GM23338 (cell line): ENCODE results near the gene DCP2. TPM values are rescaled to one million over a fixed set of nuclear protein-coding genes. Genes with fewer than 3 reads are reported as not detected.

Experiments
- ATAC-seq: fragments of 200-7000 bp; cut with Tn5 transposase; 3 replicates; pipeline ENCODE4 v1.9.1; 2020
- DNase-seq: peaks from one replicate; pipeline ENCODE4 v3.0.0-alpha.2; 2015; ENCODE audit warnings: low spot score
- H2AFZ ChIP-seq: fragments of 200-600 bp; sonication (generic); 2 replicates; pipeline ENCODE4 v1.8.0; 2016; ENCODE audit warnings: antibody characterized with exemption, mild to moderate bottlenecking, moderate library complexity
- H3F3A ChIP-seq: fragments of 200-600 bp; sonication (generic); replicated peaks from 2 replicates; pipeline ENCODE4 v1.8.0; 2017; ENCODE audit warnings: antibody characterized with exemption, mixed run types, low read depth
- H3K27ac ChIP-seq: fragments of 200-600 bp; sonication (generic); 2 replicates; pipeline ENCODE4 v1.6.1; 2016; ENCODE audit warnings: low read depth
- H3K27me3 ChIP-seq: fragments of 200-600 bp; sonication (generic); 2 replicates; pipeline ENCODE4 v1.8.0; 2016; ENCODE audit warnings: mild to moderate bottlenecking, mixed run types, moderate library complexity; ENCODE audit not compliant: insufficient read depth
- H3K36me3 ChIP-seq: fragments of 200-600 bp; sonication (generic); 2 replicates; pipeline ENCODE4 v1.8.0; 2016; ENCODE audit warnings: mild to moderate bottlenecking; ENCODE audit not compliant: insufficient read depth
- H3K4me1 ChIP-seq: fragments of 200-600 bp; sonication (generic); 2 replicates; pipeline ENCODE4 v1.8.0; 2016; ENCODE audit warnings: mild to moderate bottlenecking, moderate library complexity; ENCODE audit not compliant: insufficient read depth
- H3K4me2 ChIP-seq: fragments of 200-600 bp; sonication (generic); 2 replicates; pipeline ENCODE4 v1.7.1; 2017; ENCODE audit warnings: mixed run types
- H3K4me3 ChIP-seq: fragments of 200-600 bp; sonication (generic); 2 replicates; pipeline ENCODE4 v1.6.1; 2016; ENCODE audit warnings: mixed run types
- H3K79me2 ChIP-seq: fragments of 200-600 bp; sonication (generic); replicated peaks from 2 replicates; pipeline ENCODE4 v1.8.0; 2017; ENCODE audit warnings: mild to moderate bottlenecking; ENCODE audit not compliant: insufficient read depth
- H3K9me2 ChIP-seq: fragments of 200-600 bp; sonication (generic); 2 replicates; pipeline ENCODE4 v1.8.0; 2017; ENCODE audit not compliant: insufficient read depth
- H4K20me1 ChIP-seq: fragments of 200-600 bp; sonication (generic); replicated peaks from 2 replicates; pipeline ENCODE4 v1.8.0; 2017; ENCODE audit warnings: mild to moderate bottlenecking; ENCODE audit not compliant: insufficient read depth
- H3K27ac Mint-ChIP-seq: 2 replicates; pipeline ENCODE4 v1.8.0; 2020; ENCODE audit warnings: inconsistent platforms, mild to moderate bottlenecking, moderate library complexity, mixed read lengths
- H3K27me3 Mint-ChIP-seq: 3 replicates; pipeline ENCODE4 v1.8.0; 2022; ENCODE audit warnings: low read depth, mild to moderate bottlenecking, moderate library complexity, mixed read lengths, inconsistent platforms; ENCODE audit not compliant: insufficient read depth, poor library complexity
- H3K36me3 Mint-ChIP-seq: 3 replicates; pipeline ENCODE4 v1.8.0; 2021; ENCODE audit warnings: low read depth, mild to moderate bottlenecking, inconsistent platforms, moderate library complexity, mixed read lengths
- H3K4me1 Mint-ChIP-seq: 3 replicates; pipeline ENCODE4 v1.8.0; 2020; ENCODE audit warnings: mild to moderate bottlenecking, inconsistent platforms, mixed read lengths
- H3K4me3 Mint-ChIP-seq: 3 replicates; pipeline ENCODE4 v1.8.0; 2021; ENCODE audit warnings: moderate library complexity, mild to moderate bottlenecking, inconsistent platforms, mixed read lengths
- H3K9me3 Mint-ChIP-seq: 3 replicates; pipeline ENCODE4 v1.8.0; 2020; ENCODE audit warnings: moderate library complexity, mild to moderate bottlenecking, inconsistent platforms, mixed read lengths
- EZH2 ChIP-seq: fragments of 200-600 bp; sonication (generic); IDR thresholded peaks from one replicate; pipeline ENCODE4 v1.8.0; 2017; ENCODE audit warnings: antibody characterized with exemption, mild to moderate bottlenecking, low read depth; ENCODE audit not compliant: unreplicated experiment
- JUNB ChIP-seq: IDR thresholded peaks from one replicate; pipeline ENCODE4 v1.6.1; 2016; ENCODE audit warnings: antibody characterized with exemption; ENCODE audit not compliant: unreplicated experiment
- NANOG ChIP-seq: IDR thresholded peaks from 2 replicates; pipeline ENCODE4 v1.6.1; 2016; ENCODE audit warnings: antibody characterized with exemption, borderline replicate concordance
- POLR2AphosphoS5 ChIP-seq: IDR thresholded peaks from 2 replicates; pipeline ENCODE4 v1.6.1; 2016; ENCODE audit warnings: antibody characterized with exemption, low read depth
- STAT1 ChIP-seq: IDR thresholded peaks from one replicate; pipeline ENCODE4 v1.6.1; 2016; ENCODE audit warnings: antibody characterized with exemption; ENCODE audit not compliant: unreplicated experiment
- ZNF114 ChIP-seq: fragments of 250-450 bp; sonication (Bioruptor Pico); IDR thresholded peaks from 2 replicates; pipeline ENCODE4 v1.5.0; 2020; ENCODE audit warnings: mild to moderate bottlenecking, moderate library complexity
- polyA plus RNA-seq: library from polyadenylated mRNA; unstranded; fragments of >200 nt; fragmentation: Nextera tagmentation; extraction: Ambion mirVana; gene quantifications from 2 replicates; pipeline ENCODE4 v1.2.1, GENCODE V29; 2016
- total RNA-seq: library from RNA; depleted of rRNA; stranded (reverse); fragments of >200 nt; shearing (Covaris generic); gene quantifications from 2 replicates; pipeline ENCODE4 v1.2.3, GENCODE V29; 2014
- TF ChIP-seq, protein P1 (sequence below): IDR thresholded peaks from one replicate; pipeline ENCODE4 v1.6.1; 2018; ENCODE audit warnings: antibody characterized with exemption; ENCODE audit not compliant: unreplicated experiment
- TF ChIP-seq, protein P2 (sequence below): fragments of 250-450 bp; sonication (Bioruptor Pico); IDR thresholded peaks from 2 replicates; pipeline ENCODE4 v1.5.0; 2020; ENCODE audit warnings: mild to moderate bottlenecking, moderate library complexity
- TF ChIP-seq, protein P3 (sequence below), 2 experiments: fragments of 200-600 bp in 1 of 2; sonication (generic) in 1 of 2; conservative IDR thresholded peaks; 2 replicates each; pipeline versions ENCODE4 v1.5.1 to v1.6.1; 2016 to 2017; ENCODE audit warnings: antibody characterized with exemption in 2 of 2, low read depth in 2 of 2, mild to moderate bottlenecking in 2 of 2, moderate library complexity in 1 of 2

Gene DCP2
- total and polyA plus RNA-seq, 2 experiments from 2014 or later = 96.6 to 165 TPM

DNA sequence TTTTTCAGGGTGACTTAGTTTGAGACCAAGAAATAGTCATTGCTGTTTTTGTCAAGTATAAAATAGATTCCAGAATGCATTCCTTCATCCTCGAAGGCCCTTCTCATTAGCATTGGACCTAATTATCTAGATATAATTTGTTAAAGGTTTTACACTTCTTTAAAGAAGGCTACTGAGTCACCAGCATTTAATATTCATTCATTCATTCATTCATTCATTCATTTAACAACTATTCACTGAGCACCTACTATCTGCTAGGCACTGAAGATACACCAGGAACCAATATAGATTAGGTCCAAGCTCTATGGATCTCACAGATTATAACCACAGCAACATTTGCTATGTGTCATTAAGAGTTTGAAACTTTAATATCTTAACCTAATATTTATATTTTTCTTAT is 43.5 kb upstream of the DCP2 start:
- no peak overlapping the region for H3K4me3 ChIP-seq
- Mint-ChIP-seq H3K9me3 (no peaks in the 10 kb centered on the region), H3K4me1 (peaks cover 2% of the 10 kb centered on the region; the same call in 1 of the 3 replicates), H3K4me3 (no peak overlapping the region), H3K27ac (no peak overlapping the region), H3K36me3 (no peaks in the 10 kb centered on the region), H3K27me3 (no peaks in the 10 kb centered on the region)
- no peak overlapping the region for H3K27ac ChIP-seq
- no peak overlapping the region for H3K4me2 ChIP-seq
- H3F3A ChIP-seq = no peaks in the 10 kb centered on the region
- H4K20me1 ChIP-seq = no peaks in the 10 kb centered on the region
- no peaks in the 10 kb centered on the region for H3K79me2 ChIP-seq
- DNase-seq = no peak
- no peaks in the 10 kb centered on the region for H3K27me3 ChIP-seq
- H2AFZ ChIP-seq = no peak overlapping the region
- TF ChIP-seq JUNB = no peak
- no peak for ATAC-seq
- H3K36me3 ChIP-seq = no peaks in the 10 kb centered on the region
- no peaks in the 10 kb centered on the region for H3K4me1 ChIP-seq
- H3K9me2 ChIP-seq = no peaks in the 10 kb centered on the region

DNA sequence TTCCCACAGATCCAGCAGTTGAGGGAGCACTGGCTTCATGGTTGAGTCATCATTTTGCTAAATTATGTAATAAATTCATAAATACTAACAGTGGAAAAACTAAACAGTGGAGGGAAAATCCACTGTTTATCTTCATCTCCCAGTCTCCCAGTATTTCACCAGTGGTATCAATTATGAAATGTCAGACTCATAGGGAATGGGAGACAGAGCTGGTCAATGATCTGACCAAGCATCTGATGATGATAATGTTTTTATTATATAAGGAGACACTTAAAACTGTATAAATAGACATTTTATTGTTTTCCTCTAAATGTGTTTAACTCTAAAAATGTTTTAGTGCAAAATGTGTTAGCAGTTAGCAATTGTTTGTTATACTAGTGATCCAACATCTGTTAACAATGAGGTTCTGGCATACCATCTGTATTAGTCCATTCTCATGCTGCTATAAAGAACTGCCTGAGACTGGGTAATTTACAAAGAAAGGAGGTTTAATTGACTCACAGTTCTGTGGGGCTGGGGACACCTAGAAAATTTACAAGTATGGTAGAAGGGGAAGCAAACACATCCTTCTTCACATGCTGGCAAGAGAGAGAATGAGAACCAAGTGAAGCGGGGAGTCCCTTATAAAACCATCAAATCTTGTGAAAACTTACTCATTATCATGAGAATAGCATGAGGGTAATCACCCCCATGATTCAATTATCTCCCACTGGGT is 42.8 kb upstream of the DCP2 start:
- H3K4me1 Mint-ChIP-seq = peaks cover 2% of the 10 kb centered on the region; the same call in 1 of the 3 replicates
- TF ChIP-seq, protein P1, sequence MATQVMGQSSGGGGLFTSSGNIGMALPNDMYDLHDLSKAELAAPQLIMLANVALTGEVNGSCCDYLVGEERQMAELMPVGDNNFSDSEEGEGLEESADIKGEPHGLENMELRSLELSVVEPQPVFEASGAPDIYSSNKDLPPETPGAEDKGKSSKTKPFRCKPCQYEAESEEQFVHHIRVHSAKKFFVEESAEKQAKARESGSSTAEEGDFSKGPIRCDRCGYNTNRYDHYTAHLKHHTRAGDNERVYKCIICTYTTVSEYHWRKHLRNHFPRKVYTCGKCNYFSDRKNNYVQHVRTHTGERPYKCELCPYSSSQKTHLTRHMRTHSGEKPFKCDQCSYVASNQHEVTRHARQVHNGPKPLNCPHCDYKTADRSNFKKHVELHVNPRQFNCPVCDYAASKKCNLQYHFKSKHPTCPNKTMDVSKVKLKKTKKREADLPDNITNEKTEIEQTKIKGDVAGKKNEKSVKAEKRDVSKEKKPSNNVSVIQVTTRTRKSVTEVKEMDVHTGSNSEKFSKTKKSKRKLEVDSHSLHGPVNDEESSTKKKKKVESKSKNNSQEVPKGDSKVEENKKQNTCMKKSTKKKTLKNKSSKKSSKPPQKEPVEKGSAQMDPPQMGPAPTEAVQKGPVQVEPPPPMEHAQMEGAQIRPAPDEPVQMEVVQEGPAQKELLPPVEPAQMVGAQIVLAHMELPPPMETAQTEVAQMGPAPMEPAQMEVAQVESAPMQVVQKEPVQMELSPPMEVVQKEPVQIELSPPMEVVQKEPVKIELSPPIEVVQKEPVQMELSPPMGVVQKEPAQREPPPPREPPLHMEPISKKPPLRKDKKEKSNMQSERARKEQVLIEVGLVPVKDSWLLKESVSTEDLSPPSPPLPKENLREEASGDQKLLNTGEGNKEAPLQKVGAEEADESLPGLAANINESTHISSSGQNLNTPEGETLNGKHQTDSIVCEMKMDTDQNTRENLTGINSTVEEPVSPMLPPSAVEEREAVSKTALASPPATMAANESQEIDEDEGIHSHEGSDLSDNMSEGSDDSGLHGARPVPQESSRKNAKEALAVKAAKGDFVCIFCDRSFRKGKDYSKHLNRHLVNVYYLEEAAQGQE = no peak
- TF ChIP-seq STAT1 (no peak), ZNF114 (CRISPR knock-in tag) (no peak), EZH2 (no peak), POLR2AphosphoS5 (no peak), NANOG (no peak)
- TF ChIP-seq, protein P2, sequence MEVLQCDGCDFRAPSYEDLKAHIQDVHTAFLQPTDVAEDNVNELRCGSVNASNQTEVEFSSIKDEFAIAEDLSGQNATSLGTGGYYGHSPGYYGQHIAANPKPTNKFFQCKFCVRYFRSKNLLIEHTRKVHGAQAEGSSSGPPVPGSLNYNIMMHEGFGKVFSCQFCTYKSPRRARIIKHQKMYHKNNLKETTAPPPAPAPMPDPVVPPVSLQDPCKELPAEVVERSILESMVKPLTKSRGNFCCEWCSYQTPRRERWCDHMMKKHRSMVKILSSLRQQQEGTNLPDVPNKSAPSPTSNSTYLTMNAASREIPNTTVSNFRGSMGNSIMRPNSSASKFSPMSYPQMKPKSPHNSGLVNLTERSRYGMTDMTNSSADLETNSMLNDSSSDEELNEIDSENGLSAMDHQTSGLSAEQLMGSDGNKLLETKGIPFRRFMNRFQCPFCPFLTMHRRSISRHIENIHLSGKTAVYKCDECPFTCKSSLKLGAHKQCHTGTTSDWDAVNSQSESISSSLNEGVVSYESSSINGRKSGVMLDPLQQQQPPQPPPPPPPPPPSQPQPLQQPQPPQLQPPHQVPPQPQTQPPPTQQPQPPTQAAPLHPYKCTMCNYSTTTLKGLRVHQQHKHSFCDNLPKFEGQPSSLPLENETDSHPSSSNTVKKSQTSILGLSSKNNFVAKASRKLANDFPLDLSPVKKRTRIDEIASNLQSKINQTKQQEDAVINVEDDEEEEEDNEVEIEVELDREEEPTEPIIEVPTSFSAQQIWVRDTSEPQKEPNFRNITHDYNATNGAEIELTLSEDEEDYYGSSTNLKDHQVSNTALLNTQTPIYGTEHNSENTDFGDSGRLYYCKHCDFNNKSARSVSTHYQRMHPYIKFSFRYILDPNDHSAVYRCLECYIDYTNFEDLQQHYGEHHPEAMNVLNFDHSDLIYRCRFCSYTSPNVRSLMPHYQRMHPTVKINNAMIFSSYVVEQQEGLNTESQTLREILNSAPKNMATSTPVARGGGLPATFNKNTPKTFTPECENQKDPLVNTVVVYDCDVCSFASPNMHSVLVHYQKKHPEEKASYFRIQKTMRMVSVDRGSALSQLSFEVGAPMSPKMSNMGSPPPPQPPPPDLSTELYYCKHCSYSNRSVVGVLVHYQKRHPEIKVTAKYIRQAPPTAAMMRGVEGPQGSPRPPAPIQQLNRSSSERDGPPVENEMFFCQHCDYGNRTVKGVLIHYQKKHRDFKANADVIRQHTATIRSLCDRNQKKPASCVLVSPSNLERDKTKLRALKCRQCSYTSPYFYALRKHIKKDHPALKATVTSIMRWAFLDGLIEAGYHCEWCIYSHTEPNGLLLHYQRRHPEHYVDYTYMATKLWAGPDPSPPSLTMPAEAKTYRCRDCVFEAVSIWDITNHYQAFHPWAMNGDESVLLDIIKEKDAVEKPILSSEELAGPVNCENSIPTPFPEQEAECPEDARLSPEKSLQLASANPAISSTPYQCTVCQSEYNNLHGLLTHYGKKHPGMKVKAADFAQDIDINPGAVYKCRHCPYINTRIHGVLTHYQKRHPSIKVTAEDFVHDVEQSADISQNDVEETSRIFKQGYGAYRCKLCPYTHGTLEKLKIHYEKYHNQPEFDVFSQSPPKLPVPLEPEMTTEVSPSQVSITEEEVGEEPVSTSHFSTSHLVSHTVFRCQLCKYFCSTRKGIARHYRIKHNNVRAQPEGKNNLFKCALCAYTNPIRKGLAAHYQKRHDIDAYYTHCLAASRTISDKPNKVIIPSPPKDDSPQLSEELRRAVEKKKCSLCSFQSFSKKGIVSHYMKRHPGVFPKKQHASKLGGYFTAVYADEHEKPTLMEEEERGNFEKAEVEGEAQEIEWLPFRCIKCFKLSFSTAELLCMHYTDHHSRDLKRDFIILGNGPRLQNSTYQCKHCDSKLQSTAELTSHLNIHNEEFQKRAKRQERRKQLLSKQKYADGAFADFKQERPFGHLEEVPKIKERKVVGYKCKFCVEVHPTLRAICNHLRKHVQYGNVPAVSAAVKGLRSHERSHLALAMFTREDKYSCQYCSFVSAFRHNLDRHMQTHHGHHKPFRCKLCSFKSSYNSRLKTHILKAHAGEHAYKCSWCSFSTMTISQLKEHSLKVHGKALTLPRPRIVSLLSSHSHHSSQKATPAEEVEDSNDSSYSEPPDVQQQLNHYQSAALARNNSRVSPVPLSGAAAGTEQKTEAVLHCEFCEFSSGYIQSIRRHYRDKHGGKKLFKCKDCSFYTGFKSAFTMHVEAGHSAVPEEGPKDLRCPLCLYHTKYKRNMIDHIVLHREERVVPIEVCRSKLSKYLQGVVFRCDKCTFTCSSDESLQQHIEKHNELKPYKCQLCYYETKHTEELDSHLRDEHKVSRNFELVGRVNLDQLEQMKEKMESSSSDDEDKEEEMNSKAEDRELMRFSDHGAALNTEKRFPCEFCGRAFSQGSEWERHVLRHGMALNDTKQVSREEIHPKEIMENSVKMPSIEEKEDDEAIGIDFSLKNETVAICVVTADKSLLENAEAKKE (CRISPR knock-in tag) = no peak
- TF ChIP-seq, protein P3, sequence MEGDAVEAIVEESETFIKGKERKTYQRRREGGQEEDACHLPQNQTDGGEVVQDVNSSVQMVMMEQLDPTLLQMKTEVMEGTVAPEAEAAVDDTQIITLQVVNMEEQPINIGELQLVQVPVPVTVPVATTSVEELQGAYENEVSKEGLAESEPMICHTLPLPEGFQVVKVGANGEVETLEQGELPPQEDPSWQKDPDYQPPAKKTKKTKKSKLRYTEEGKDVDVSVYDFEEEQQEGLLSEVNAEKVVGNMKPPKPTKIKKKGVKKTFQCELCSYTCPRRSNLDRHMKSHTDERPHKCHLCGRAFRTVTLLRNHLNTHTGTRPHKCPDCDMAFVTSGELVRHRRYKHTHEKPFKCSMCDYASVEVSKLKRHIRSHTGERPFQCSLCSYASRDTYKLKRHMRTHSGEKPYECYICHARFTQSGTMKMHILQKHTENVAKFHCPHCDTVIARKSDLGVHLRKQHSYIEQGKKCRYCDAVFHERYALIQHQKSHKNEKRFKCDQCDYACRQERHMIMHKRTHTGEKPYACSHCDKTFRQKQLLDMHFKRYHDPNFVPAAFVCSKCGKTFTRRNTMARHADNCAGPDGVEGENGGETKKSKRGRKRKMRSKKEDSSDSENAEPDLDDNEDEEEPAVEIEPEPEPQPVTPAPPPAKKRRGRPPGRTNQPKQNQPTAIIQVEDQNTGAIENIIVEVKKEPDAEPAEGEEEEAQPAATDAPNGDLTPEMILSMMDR (conservative IDR thresholded peaks at IDR 0.05; ENCODE audit: low read depth in 2 of 2) = no peak

More for the DNA sequence above, 42.8 kb upstream of the DCP2 start:
- H3K27ac ChIP-seq = no peak overlapping the region
- no peaks in the 10 kb centered on the region for H3K4me1 ChIP-seq
- H4K20me1 ChIP-seq = no peaks in the 10 kb centered on the region
- no peaks in the 10 kb centered on the region for H3K9me3 Mint-ChIP-seq
- no peak overlapping the region for H3K27ac Mint-ChIP-seq
- H3K4me3 ChIP-seq = no peak overlapping the region
- no peaks in the 10 kb centered on the region for H3K79me2 ChIP-seq
- no peak overlapping the region for H2AFZ ChIP-seq
- H3K27me3 Mint-ChIP-seq = peaks cover 2% of the 10 kb centered on the region
- no peaks in the 10 kb centered on the region for H3K9me2 ChIP-seq
- no peak overlapping the region for H3K4me3 Mint-ChIP-seq
- H3K36me3 ChIP-seq = no peaks in the 10 kb centered on the region
- H3K4me2 ChIP-seq = no peak overlapping the region
- ATAC-seq (no peak), DNase-seq (no peak)
- no peaks in the 10 kb centered on the region for H3K27me3 ChIP-seq
- H3K36me3 Mint-ChIP-seq = no peaks in the 10 kb centered on the region
- no peaks in the 10 kb centered on the region for H3F3A ChIP-seq
